CD4-positive, alpha-beta memory T cell (primary cell): ENCODE measurements around the gene MRPS9. TPM values are rescaled to one million over a fixed set of nuclear protein-coding genes. Genes with fewer than 3 reads are reported as not detected.

Experiments used
- CTCF ChIA-PET: fragments of 350-600 bp; sonication (Branson Sonifier 250); formaldehyde crosslinking; loops from one replicate; lab custom pipeline; 2021; ENCODE audit warnings: inconsistent platforms; ENCODE audit not compliant: partially characterized antibody; lab: Charles Lee
- POLR2A ChIA-PET: fragments of 350-600 bp; sonication (Branson Sonifier 250); formaldehyde crosslinking; loops from one replicate; lab custom pipeline; 2021; ENCODE audit not compliant: partially characterized antibody; lab: Charles Lee
- DNase-seq, 5 donors: peaks; one replicate each; pipeline versions ENCODE4 v3.0.0 to v3.0.0-alpha.2; 2020 to 2022; ENCODE audit warnings: mixed read lengths in 1 of 5
- H3K27ac ChIP-seq: one replicate; pipeline ENCODE4 v1.7.0; 2013; ENCODE audit warnings: low read depth, low read length
- H3K27me3 ChIP-seq: 2 replicates; pipeline ENCODE4 v1.7.0; 2013; ENCODE audit warnings: mild to moderate bottlenecking, low read length, moderate library complexity; ENCODE audit not compliant: insufficient read depth
- H3K36me3 ChIP-seq: 2 replicates; pipeline ENCODE4 v1.7.0; 2013; ENCODE audit warnings: mild to moderate bottlenecking, low read length, moderate library complexity; ENCODE audit not compliant: insufficient read depth
- H3K4me1 ChIP-seq: 2 replicates; pipeline ENCODE4 v1.7.0; 2013; ENCODE audit warnings: mild to moderate bottlenecking, low read length, moderate library complexity; ENCODE audit not compliant: insufficient read depth
- H3K4me3 ChIP-seq, 2 donors: one replicate each; pipeline ENCODE4 v1.7.0; 2013; ENCODE audit warnings: low read length in 2 of 2, mild to moderate bottlenecking in 1 of 2
- H3K9me3 ChIP-seq, 2 donors: one replicate each; pipeline ENCODE4 v1.7.0; 2013; ENCODE audit warnings: low read length in 2 of 2, control low read depth in 1 of 2; ENCODE audit not compliant: control insufficient read depth in 1 of 2
- H3K27ac Mint-ChIP-seq, 7 donors: one replicate each; pipeline ENCODE4 v1.8.0; 2020 to 2021; ENCODE audit warnings: mixed read lengths in 7 of 7, mild to moderate bottlenecking in 6 of 7, inconsistent platforms in 3 of 7, moderate library complexity in 3 of 7
- H3K27me3 Mint-ChIP-seq, 2 donors: one replicate each; pipeline ENCODE4 v1.8.0; 2020 to 2021; ENCODE audit warnings: mixed read lengths in 2 of 2
- H3K36me3 Mint-ChIP-seq, 2 donors: one replicate each; pipeline ENCODE4 v1.8.0; 2020 to 2021; ENCODE audit warnings: mixed read lengths in 2 of 2, inconsistent platforms in 1 of 2, mild to moderate bottlenecking in 1 of 2
- H3K4me1 Mint-ChIP-seq, 4 donors: one replicate each; pipeline ENCODE4 v1.8.0; 2020 to 2021; ENCODE audit warnings: mixed read lengths in 4 of 4, mild to moderate bottlenecking in 1 of 4
- H3K4me3 Mint-ChIP-seq, 8 donors: one replicate each; pipeline ENCODE4 v1.8.0; 2020 to 2021; ENCODE audit warnings: mixed read lengths in 8 of 8, mild to moderate bottlenecking in 7 of 8, moderate library complexity in 6 of 8, inconsistent platforms in 3 of 8
- H3K9me3 Mint-ChIP-seq, 8 donors: one replicate each; pipeline ENCODE4 v1.8.0; 2020 to 2021; ENCODE audit warnings: mixed read lengths in 8 of 8, mild to moderate bottlenecking in 5 of 8, inconsistent platforms in 3 of 8, moderate library complexity in 1 of 8
- intact Hi-C: fragments of 100-400 bp; cut with micrococcal nuclease; formaldehyde crosslinking; loops from one replicate; pipeline ENCODE4 v1.15.1; 2023
- polyA plus RNA-seq, 2 donors: library from polyadenylated mRNA; unstranded; fragments of 300-500 nt; fragmentation: Illumina TruSeq; gene quantifications; one replicate each; pipeline ENCODE4 v1.2.3, GENCODE V29; 2021
- total RNA-seq, 2 experiments: library from RNA; stranded (reverse); gene quantifications; one replicate each; pipeline ENCODE4 v1.2.3, GENCODE V29; 2021

The MRPS9 gene
- total and polyA plus RNA-seq, 4 experiments from 2014 or later, result 20.1 to 31.0 (median 21.4) TPM

DNA sequence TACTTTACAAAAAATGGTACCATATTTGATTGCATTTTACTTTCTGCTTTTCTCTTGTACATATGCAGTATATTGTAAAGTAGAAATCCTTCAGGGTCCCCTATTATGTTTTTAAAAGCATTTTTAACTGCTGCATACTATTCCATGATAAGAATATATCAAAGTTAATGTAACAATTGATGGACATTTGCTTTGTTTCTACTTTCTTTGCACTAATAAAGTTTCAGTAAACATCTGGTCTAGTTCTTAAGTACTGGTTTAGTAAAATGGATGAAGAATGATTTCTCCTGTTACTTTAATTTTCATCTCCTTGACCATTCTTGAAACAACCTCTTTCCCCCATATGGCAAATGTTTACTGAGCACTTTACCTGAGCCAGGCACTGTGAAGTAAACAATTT, 1.7 kb downstream of the MRPS9 start:
- Histone ChIP-seq H3K4me3 (no peak overlapping the region), H3K27me3 (no peaks in the 10 kb centered on the region), H3K9me3 (no peaks in the 10 kb centered on the region), H3K4me1 (peaks cover 44% of the 10 kb centered on the region), H3K27ac (no peak overlapping the region), H3K36me3 (no peaks in the 10 kb centered on the region)
- H3K27ac Mint-ChIP-seq, result peak overlapping the region in 2 of 7 donors; percentile 23 to 42
- H3K36me3 Mint-ChIP-seq, result peaks cover 0 to 16% of the 10 kb centered on the region in 2 donors
- POLR2A ChIA-PET, result interaction anchor here (1.0 kb wide), 1 partner anchor 16 kb away, joined by 3 read pairs; no protein-coding TSS in a partner anchor
- peaks cover 21 to 52% (median 35%) of the 10 kb centered on the region in 4 donors for H3K4me1 Mint-ChIP-seq
- H3K4me3 Mint-ChIP-seq, result peak overlapping the region in 7 of 8 donors; percentile 30 to 99 (median 42)
- no peaks in the 10 kb centered on the region for H3K9me3 Mint-ChIP-seq
- CTCF ChIA-PET, result no interaction called here
- intact Hi-C loops, result no loop called here
- DNase-seq, result no peak
- H3K27me3 Mint-ChIP-seq, result no peaks in the 10 kb centered on the region

DNA sequence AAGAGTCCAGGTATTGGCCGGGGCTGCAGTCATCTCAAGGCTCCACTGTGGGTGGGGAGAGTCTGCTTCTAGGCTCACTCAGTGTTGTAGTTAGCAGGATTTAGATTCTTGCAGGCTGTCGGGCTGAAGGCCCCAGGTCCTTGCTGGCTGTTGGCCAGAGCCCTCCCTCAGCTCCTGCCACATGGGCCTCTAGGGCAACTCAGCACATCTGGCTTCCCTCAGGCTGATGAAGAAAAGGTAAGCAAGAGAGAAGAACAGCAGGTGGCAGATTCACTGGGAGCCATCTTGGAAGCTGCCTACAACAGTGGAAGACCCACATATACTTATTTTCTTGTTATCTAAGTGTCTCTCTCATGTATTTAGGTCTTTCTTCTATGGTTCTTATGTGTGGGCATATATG, 4.3 kb downstream of the MRPS9 start:
- Mint-ChIP-seq H3K27ac (peak overlapping the region in 1 of 7 donors; percentile 56), H3K36me3 (peaks cover 13 to 29% of the 10 kb centered on the region in 2 donors), H3K27me3 (no peaks in the 10 kb centered on the region), H3K4me3 (no peak overlapping the region), H3K9me3 (no peaks in the 10 kb centered on the region), H3K4me1 (peaks cover 26 to 45% (median 31%) of the 10 kb centered on the region in 4 donors)
- intact Hi-C loops, result no loop called here
- DNase-seq, result no peak
- Histone ChIP-seq H3K27ac (no peak overlapping the region), H3K9me3 (no peaks in the 10 kb centered on the region), H3K36me3 (no peaks in the 10 kb centered on the region), H3K27me3 (no peaks in the 10 kb centered on the region), H3K4me1 (peaks cover 37% of the 10 kb centered on the region), H3K4me3 (no peak overlapping the region)
- CTCF ChIA-PET, result no interaction called here
- POLR2A ChIA-PET, result no interaction called here

DNA sequence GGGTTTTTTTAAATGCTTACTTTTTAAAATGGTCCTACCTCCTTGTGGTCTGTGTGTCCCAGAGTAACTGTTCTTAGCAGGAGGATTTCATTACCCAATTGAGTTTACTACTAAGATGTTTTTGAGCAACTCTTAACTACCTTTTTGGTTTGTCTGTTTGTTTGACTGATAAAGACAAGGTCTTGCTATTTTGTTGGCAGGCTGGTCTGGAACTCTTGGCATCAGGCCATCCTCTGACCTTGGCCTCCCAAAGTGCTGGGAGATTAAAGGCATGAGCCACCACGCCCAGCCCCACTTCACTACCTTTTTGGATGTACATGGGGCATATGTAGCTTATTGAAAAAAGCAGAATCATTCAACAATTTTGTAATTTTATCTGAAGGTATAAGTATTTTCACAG, 14.9 kb downstream of the MRPS9 start:
- Histone ChIP-seq H3K4me3 (no peak overlapping the region), H3K9me3 (no peaks in the 10 kb centered on the region), H3K36me3 (no peaks in the 10 kb centered on the region), H3K4me1 (no peaks in the 10 kb centered on the region), H3K27ac (no peak overlapping the region), H3K27me3 (no peaks in the 10 kb centered on the region)
- CTCF ChIA-PET, result interaction anchor here (0.9 kb wide), 1 partner anchor 63 kb away, joined by 3 read pairs; no protein-coding TSS in a partner anchor
- H3K27me3 Mint-ChIP-seq, result no peaks in the 10 kb centered on the region
- POLR2A ChIA-PET, result no interaction called here
- H3K9me3 Mint-ChIP-seq, result peaks cover 0 to 7% (median under 1%) of the 10 kb centered on the region in 8 donors
- no peak for DNase-seq
- peaks cover 8 to 27% (median 19%) of the 10 kb centered on the region in 4 donors for H3K4me1 Mint-ChIP-seq
- peaks cover 46 to 54% of the 10 kb centered on the region in 2 donors for H3K36me3 Mint-ChIP-seq
- H3K4me3 Mint-ChIP-seq, result no peak overlapping the region
- H3K27ac Mint-ChIP-seq, result peak overlapping the region in 1 of 7 donors; percentile 24
- intact Hi-C loops, result no loop called here

DNA sequence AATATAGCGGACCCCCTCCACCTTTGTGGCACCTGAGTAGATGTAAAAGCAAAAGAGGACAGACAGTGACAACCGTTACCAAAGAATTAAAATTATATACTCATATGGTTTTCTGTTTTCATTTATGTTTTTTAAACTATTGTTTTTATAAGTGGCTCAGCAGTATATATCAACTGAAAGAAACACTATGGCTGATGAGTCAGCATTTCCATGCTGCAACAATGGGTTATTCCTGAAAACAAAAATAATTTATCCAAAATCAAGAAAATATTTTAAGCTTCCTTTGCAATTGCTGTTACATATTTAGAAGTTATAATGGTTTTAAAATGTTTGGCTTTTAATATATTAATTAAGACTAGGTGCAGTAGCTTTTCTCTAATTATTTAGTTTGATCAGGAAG, 17.7 kb downstream of the MRPS9 start:
- Histone ChIP-seq H3K36me3 (no peaks in the 10 kb centered on the region), H3K9me3 (no peaks in the 10 kb centered on the region), H3K27ac (no peak overlapping the region), H3K4me1 (no peaks in the 10 kb centered on the region), H3K4me3 (no peak overlapping the region), H3K27me3 (no peaks in the 10 kb centered on the region)
- no peaks in the 10 kb centered on the region for H3K27me3 Mint-ChIP-seq
- no peak overlapping the region for H3K27ac Mint-ChIP-seq
- H3K4me3 Mint-ChIP-seq, result no peak overlapping the region
- peaks cover 34 to 42% of the 10 kb centered on the region in 2 donors for H3K36me3 Mint-ChIP-seq
- peaks cover 12 to 31% (median 19%) of the 10 kb centered on the region in 4 donors for H3K4me1 Mint-ChIP-seq
- no peak for DNase-seq
- ChIA-PET CTCF (no interaction called here), POLR2A (interaction anchor here (0.6 kb wide), 1 partner anchor 16 kb away, joined by 3 read pairs; no protein-coding TSS in a partner anchor)
- peaks cover 0 to 7% (median under 1%) of the 10 kb centered on the region in 8 donors for H3K9me3 Mint-ChIP-seq
- intact Hi-C loops, result no loop called here

DNA sequence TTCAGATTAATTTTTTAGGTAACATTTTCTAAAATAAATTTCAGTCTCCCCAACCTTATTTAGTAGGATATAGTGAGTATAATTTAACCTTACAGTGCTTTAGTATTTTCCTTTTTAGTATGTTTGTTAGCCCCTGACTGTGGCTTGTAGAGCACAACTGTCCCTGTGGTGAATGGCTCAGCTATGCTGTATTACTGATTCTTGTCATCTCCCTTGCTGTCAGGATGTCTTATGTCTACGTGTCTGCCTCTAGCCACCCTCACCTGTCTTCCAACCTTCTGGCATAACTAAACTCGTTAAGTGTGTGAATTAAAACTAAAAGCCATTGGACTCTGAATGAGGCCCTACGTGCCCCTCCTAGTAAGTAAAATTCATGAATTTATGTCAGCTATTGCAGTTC, 18.4 kb downstream of the MRPS9 start:
- Mint-ChIP-seq H3K27ac (no peak overlapping the region), H3K4me3 (no peak overlapping the region), H3K27me3 (no peaks in the 10 kb centered on the region), H3K9me3 (peaks cover 0 to 7% (median 0%) of the 10 kb centered on the region in 8 donors), H3K4me1 (peaks cover 12 to 25% (median 14%) of the 10 kb centered on the region in 4 donors), H3K36me3 (peaks cover 28 to 39% of the 10 kb centered on the region in 2 donors)
- Histone ChIP-seq H3K9me3 (no peaks in the 10 kb centered on the region), H3K27me3 (no peaks in the 10 kb centered on the region), H3K4me3 (no peak overlapping the region), H3K27ac (no peak overlapping the region), H3K4me1 (no peaks in the 10 kb centered on the region), H3K36me3 (no peaks in the 10 kb centered on the region)
- intact Hi-C loops, result no loop called here
- ChIA-PET POLR2A (interaction anchor here (0.6 kb wide), 1 partner anchor 16 kb away, joined by 3 read pairs; no protein-coding TSS in a partner anchor), CTCF (no interaction called here)
- no peak for DNase-seq

DNA sequence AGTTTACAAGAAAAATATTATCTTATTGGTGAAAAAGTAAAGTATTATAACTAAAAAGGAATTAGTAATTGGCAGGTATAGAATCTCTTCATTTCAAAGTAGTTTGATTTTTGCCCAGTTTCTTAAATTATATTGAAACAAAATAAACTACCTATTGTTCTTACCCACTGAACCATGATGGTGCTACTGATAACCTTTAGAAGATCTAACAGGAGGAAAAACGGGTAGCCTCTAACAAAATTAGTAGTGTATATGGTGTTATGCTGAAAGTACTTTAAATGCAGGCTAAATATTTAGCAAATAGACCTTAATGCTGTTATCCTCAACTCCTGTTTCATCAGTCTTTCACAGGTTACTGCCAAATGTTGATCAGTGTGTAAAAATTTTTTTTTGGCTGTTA, 19.1 kb downstream of the MRPS9 start:
- Histone ChIP-seq H3K4me1 (no peaks in the 10 kb centered on the region), H3K36me3 (no peaks in the 10 kb centered on the region), H3K4me3 (no peak overlapping the region), H3K9me3 (no peaks in the 10 kb centered on the region), H3K27ac (no peak overlapping the region), H3K27me3 (no peaks in the 10 kb centered on the region)
- H3K36me3 Mint-ChIP-seq, result peaks cover 30 to 40% of the 10 kb centered on the region in 2 donors
- peaks cover 0 to 7% (median 0%) of the 10 kb centered on the region in 8 donors for H3K9me3 Mint-ChIP-seq
- H3K27ac Mint-ChIP-seq, result peak overlapping the region in 1 of 7 donors; percentile 60
- H3K4me1 Mint-ChIP-seq, result peaks cover 9 to 20% (median 15%) of the 10 kb centered on the region in 4 donors
- intact Hi-C loops, result no loop called here
- no peaks in the 10 kb centered on the region for H3K27me3 Mint-ChIP-seq
- CTCF ChIA-PET, result no interaction called here
- POLR2A ChIA-PET, result no interaction called here
- no peak overlapping the region for H3K4me3 Mint-ChIP-seq
- no peak for DNase-seq

DNA sequence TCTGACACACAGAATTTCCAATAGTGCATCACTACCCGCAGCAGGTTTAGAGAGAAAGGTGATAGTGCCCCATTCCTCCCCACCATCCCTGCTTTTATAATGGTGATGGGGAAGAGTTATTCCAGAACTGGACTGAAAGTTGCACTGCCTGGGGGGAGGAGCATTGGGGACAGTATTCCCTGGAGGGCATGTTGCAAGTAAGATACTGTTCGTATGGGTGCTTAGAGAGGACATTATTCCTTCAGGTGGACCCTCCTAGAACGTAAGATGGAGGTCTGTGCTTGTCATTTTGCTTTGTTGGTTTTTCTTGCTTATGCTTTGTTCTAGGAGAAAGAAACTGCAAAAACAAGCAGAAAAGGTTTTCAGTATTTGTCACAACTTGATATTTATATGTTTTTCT, 23.7 kb downstream of the MRPS9 start:
- H3K27me3 Mint-ChIP-seq, result no peaks in the 10 kb centered on the region
- H3K9me3 ChIP-seq, result no peaks in the 10 kb centered on the region
- H3K27me3 ChIP-seq, result no peaks in the 10 kb centered on the region
- peaks cover 9 to 24% (median 16%) of the 10 kb centered on the region in 4 donors for H3K4me1 Mint-ChIP-seq
- no peaks in the 10 kb centered on the region for H3K9me3 Mint-ChIP-seq
- H3K4me3 Mint-ChIP-seq, result no peak overlapping the region
- POLR2A ChIA-PET, result no interaction called here
- no peaks in the 10 kb centered on the region for H3K4me1 ChIP-seq
- intact Hi-C loops, result no loop called here
- H3K36me3 ChIP-seq, result no peaks in the 10 kb centered on the region
- H3K27ac Mint-ChIP-seq, result no peak overlapping the region
- no peak overlapping the region for H3K27ac ChIP-seq
- CTCF ChIA-PET, result no interaction called here
- no peak overlapping the region for H3K4me3 ChIP-seq
- no peak for DNase-seq
- H3K36me3 Mint-ChIP-seq, result peaks cover 32 to 48% of the 10 kb centered on the region in 2 donors
